NCI-H1417 (cell line): ENCODE measurements around the gene IL3.
A peak's percentile ranks its signal among the peaks of the same experiment; 100 is the strongest.

ENCODE experiments used
- DNase-seq, 3 experiments: peaks; one replicate each; lab custom pipeline; 2025; lab: John Stamatoyannopoulos, UW

Gene IL3

GRCh38 chr5:132025403-132025971 lies 35.0 kb upstream of the IL3 start:
- no peak for DNase-seq

GRCh38 chr5:132026516-132027008 lies 33.9 kb upstream of the IL3 start:
- DNase-seq = no peak

- no peak for DNase-seq
Observed at GRCh38 chr5:132027027-132027426, 33.4 kb upstream of the IL3 start.

DNA sequence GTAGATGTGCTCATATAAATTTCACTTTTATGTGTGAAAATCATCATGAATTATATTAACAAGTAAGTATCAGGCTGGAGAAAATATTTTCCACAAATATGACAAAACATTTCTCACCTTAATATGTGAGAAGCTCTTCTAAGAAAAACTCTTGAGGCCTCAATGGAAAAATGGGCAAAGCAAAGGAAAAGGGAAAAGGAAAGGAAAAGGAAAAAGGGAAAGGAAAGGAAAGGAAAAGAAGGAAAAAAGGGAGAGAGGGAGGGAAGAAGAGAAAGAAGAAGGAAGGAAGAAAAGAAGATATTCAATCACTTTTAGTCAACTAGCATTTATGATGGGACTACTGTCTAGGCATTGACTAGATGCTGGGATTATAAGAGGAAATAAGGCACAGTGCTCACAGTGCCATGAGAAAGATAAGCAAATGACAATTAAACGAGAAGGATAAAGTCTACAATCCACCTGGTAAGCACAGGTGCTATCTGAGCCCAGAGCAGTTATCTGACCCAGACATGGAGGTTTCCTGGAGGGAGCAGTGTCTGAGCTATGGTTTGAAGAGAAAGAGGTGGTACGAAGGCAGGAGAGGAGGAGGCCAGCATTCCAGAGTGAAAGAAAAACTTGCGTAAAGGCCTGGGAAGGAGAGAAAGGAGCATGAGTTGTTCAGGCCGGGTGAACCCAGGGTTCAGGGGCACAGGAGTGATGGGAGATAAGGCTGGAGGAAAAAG lies 30.7 kb upstream of the IL3 start:
- no peak for DNase-seq

DNA sequence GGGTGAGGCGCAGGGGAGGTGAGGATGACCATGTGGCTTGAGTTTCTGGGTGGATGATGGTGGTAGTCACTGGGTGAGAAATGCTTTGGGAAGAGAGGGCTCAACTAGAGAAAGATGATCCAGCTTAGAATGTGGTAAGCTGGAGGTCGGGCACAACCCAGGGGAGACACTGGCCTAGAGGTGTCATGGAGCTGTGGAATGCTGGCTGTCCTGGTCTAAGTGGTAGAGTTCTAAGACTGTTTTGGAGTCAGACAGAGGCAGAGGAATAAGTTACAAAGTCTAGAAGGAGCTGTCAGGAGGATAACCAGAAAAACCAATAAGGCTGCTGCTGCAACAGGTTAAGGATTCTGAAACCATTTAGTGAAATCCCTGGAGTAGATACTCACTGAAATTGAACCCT lies 29.8 kb upstream of the IL3 start:
- no peak for DNase-seq

DNA sequence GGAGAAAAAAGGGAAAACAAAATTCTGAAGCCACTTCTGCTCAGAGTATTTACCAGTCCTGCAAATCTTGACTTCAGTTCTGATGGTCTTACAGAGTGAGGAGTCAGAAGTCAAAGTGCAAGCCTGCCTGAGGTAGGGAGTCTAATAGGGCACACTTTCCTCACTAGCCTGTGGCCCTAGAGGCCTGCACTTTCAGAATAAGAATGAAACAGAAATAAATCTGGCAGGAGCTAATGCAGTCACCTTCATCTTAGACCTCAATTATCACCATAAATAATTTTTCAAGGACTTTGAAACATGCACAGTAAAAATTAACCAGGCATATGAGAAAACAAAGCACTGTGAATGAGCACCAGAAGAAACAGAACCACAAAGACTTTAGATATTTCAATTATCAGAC lies 28.3 kb upstream of the IL3 start:
- no peak for DNase-seq

DNA sequence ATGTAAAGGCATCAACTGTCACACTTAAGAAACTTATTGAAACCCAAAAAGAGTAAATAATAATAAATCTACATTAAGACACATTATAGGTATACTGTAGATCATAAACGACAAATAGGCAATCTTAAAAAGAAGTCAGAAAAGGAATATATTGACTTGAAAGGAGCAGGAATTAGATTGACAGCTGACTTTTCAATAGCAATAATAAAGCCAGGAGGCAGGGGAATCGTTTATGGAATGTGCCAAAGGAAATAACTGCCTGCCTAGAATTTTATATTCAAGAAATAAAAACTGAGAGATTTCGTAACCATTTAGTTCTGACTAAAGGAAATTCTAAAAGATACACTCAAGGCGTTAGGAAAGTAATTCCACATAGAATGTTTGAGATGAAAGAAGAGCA lies 27.3 kb upstream of the IL3 start:
- no peak for DNase-seq

DNA sequence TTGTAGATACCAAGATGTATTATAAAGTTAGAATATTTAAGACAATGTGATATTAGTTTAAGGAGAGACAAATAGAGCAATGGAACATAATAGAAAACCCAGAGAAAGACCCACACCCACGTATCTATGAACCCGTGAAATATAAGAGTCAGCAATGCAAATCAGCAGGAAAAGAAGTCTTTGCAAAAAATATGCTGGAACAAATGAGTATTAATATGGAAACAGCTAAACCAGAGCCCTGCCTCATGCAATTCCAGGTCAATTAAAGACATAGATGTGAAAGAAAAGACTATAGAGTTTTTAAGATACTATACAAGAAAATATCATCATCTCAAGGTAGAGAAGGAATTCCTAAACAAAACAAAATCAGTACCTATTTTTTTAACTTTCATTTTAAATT lies 23.1 kb upstream of the IL3 start:
- DNase-seq = no peak

DNA sequence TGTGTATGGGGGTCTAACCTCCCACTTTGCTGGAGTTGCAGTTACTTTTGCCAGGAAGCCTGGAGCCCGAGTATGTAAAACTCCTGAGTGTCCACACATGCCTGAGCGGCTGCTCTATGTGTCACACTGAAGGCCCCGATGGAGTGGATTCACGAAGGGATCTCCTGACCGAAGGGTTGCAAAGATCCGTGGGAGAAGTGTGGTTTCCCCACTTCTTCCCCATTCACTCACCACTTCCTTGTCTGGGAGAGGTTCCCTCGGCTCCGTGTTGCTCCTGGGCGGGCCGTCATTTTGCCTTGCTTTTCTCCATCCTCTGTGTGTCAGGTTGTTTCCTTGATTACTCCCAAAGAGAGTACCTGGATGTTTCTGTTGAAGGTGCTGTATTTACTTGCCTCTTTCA lies 16.2 kb upstream of the IL3 start:
- DNase-seq = no peak

GRCh38 chr5:132046880-132047299 lies 13.6 kb upstream of the IL3 start:
- no peak for DNase-seq

- no peak for DNase-seq
Observed at GRCh38 chr5:132049093-132049492, 11.4 kb upstream of the IL3 start.

DNA sequence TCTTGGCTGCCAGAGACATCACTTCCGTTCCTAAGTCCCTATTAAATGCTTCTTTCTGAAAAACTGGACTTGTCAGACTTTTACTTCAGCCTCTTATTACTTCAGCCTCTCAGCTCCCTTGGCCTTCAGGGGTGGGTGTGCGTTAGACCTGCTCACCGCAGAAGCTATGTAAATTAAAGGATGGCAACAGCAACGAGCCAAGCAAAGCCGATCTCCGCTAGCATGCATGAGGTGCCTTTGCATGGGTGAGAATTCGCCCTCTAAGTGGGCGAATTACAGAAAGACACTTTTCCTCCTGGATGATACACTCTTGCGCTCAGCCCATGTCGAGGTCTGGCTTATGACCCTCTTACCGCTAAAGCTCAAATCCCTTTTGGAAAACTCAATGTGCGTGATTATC lies 10.9 kb upstream of the IL3 start:
- DNase-seq = no peak

DNA sequence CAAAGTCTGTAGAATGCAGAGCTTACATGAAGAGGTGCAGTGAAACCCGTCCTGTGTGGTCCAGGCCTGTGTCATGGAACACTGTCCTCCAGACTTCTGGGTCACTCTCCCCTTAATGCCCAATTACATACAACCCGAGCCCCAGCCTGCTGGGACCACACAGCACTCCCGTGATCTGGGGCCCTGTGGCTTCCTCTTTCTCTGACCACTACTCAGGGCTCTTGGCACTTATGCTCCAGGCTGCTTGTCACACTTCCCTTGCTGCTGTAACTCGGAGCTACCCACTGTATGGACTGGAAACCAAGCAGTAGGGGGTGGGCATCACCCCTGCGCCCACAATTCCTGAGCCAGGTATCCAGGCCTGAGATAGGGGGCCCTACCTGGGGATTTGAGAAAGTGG lies 10.3 kb upstream of the IL3 start:
- DNase-seq = no peak

DNA sequence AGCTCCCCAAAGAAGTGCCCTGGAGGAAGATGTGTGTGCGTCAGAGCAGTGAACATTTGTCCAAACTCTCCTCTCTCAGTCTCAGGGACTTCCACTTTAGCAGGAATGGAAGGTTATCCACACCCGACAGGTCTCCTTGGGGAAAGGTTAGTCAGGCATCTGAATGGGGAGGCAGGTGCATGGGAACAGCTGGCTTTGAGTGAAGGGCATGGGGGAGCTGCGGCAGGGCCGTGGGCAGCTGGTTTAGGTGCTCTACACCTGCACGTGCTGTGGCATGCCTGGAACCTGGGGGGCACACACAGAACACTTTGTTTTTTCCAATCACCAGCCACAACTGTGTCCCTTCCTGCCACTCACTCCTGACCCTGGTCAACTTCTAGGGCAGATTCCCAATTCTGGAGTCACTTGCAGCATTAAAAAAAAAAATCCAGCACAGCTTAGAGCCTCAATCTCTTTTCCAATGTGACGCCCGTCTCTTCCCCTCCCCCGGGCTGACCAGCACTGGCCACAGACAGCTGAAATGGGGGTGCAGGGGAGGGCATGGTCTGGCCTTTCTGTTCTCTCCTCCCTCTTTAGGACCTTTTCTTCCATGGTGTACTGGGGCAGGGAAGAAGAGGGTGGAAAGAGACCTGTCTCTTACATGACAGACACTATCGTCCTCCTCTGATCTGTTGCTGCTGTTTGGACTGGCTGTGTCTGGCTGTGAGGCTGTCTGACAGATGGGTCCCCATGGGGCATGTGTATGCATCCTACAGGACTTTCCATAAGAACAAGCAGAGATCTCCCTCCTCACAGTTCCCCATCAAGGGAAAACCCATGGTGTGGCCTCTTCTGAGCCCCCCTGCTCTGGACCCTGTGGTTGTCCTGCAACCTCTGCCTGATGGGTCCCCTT lies 9.5 kb upstream of the IL3 start:
- peak in 2 of 3 experiments; percentile 3 to 28 for DNase-seq

DNA sequence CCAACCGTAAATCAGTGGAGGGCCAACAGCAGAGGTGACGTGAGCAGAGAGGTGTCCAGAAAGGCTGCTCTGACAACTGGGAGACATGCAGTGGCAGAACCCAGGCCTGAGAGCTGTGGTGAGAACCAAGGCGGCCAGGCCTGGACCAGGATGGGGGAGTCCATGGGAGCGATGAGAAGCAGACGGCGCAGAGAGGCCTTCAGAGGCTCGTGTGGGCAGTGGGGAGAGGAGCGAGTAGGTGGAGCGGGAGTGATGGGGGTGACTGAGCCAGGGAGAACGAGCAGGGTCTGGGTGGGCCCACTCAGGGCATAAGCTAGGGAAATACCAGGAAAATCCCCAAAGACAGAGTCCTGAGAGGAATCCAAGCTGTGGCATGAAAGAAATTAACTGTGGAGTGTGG lies 7.9 kb upstream of the IL3 start:
- no peak for DNase-seq

DNA sequence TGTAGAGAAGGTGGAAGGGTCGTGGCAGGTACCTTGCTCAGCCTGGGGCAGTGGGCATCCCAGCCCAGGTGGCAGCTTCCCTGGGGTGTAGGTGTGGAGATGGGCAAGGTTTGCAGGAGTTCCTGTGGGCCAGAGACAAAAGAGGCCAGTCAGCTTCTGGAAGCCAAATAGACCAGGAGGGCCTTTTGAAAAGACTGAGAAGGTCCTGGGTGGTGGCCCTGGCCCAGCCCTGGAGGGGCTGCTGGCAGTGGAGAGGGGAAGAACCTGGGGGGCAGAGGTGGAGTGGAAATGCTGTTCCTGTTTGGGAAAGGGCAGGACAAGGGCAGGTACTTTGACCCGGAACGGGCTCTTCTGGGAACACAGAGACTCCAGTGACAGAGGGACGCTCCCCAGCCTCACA lies 7.0 kb upstream of the IL3 start:
- DNase-seq = no peak

DNA sequence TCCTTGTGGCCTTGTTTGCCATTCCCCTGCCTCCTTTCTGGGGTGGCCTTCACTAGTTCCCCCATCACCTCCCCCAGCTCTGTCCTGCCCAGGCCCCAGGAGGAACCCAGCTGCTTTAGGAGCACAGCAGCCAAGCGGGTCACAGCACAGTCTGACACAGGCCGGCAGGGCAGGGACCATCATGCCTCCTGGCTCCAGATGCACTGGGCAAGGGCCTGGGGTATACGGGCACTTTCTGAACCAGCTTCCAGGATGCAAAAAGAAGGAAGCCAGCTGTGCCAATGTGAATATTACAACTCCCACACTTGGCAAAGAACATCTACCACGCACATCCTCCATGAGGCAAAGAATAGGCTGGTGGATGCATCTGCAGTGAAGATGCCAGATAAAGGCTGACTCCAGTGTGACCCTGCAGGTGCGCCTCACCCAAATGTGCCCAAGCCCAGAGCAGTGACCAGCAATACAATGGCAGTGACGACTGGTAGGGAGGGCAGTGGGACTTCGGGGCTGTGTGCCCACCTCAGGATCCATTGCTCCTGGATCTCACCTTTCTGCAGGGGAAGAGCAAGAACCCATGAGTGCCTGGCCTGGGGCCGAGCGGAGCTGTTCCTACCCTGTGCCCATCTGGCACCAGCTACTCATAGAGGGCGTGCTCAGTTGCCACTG lies 6.3 kb upstream of the IL3 start:
- DNase-seq = no peak

- DNase-seq = no peak
Observed at GRCh38 chr5:132054697-132055440, 5.6 kb upstream of the IL3 start.

DNA sequence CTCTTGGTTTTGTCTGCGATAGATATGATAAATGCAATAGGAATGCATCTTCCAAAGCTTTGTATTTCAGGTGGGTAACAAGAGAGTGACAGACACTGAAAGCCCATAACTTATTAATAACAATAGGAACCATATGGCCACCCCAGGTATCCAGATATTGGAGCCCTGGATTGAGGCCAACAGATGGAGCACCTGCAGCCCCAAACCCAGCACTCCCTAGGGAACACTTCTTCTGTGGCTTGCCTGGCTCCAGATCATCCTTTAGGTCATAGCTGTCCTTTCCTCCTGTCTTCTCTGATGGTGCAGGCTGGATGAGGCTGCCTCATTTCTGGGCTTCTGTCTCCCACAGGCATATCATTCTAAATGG lies 5.0 kb upstream of the IL3 start:
- peak in 1 of 3 experiments; percentile 10 for DNase-seq

DNA sequence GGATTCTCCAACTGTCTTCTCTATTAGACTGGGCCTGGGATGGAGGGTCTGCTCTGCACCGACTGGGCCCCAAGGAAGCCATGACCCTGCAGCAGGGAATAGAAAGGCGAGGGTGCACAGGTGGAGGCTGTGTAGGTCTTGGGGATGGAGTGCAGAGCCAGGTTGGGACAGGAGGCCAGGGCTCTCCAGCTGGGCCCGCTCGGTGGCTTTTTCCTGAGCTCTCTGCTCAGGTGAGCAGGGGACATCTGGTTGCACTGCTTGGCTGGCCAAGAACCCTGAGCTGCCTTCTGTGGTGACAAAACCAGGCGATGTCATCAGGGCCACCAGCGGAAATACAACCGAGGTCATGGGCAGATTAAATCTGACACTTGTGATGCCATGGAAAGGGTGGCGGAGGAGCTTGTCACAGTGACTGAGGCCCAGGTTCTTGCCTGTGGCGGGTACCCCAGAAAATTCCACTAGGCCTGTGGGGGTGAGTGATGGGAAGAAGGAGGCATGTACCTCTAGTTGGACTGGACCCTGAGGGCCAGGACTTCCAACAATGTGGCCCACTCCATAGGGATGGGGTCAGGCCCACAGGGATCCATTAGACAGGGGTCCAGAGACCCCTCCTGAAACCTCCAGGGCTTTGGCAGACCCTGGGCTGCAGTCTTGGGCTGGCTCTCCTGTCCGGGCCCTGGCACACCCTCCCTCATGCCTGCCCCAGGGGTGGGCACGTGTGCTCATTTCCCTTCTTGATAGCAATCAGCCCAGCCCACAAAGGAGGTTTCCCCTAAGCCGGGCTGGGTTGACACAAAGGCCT lies 4.4 kb upstream of the IL3 start:
- DNase-seq = no peak
